CD14-positive monocyte (primary cell): ENCODE results near the gene CST3. TPM values are rescaled to one million over a fixed set of nuclear protein-coding genes. Genes with fewer than 3 reads are reported as not detected.
"Not testable (repeated sequence)": the region's sequence is repeated elsewhere in the genome, so short reads cannot be mapped to it uniquely, and the experiment has no call there.

Experiments used
- DNase-seq, 3 donors: peaks; one replicate each; pipeline ENCODE4 v3.0.0-alpha.2; 2011 to 2022
- H2AFZ ChIP-seq: 2 replicates; pipeline ENCODE4 v1.6.0; 2012; ENCODE audit warnings: mild to moderate bottlenecking, low read depth, low read length, inconsistent platforms; ENCODE audit not compliant: insufficient read depth, poor library complexity, severe bottlenecking
- H3K27ac ChIP-seq, 2 donors: 1 replicate in 1 of 2; 2 replicates in 1 of 2; pipeline ENCODE4 v1.5.1; 2012 to 2013; ENCODE audit warnings: low read length in 2 of 2, control low read depth in 1 of 2, inconsistent platforms in 1 of 2, low read depth in 1 of 2, mild to moderate bottlenecking in 1 of 2
- H3K27me3 ChIP-seq, 2 donors: one replicate each; pipeline versions ENCODE4 v1.6.0 to v1.6.1; 2011 to 2013; ENCODE audit warnings: low read length in 2 of 2; ENCODE audit not compliant: control insufficient read depth in 2 of 2, insufficient read depth in 2 of 2
- H3K36me3 ChIP-seq, 2 donors: replicated peaks in 1 of 2; 1 replicate in 1 of 2; 2 replicates in 1 of 2; pipeline versions ENCODE4 v1.5.1 to v1.6.1; 2012 to 2013; ENCODE audit warnings: low read length in 2 of 2, control low read depth in 1 of 2, inconsistent platforms in 1 of 2, mild to moderate bottlenecking in 1 of 2; ENCODE audit not compliant: insufficient read depth in 2 of 2, control insufficient read depth in 1 of 2
- H3K4me1 ChIP-seq, 2 donors: 1 replicate in 1 of 2; 2 replicates in 1 of 2; pipeline versions ENCODE4 v1.5.1 to v1.6.1; 2012 to 2013; ENCODE audit warnings: low read length in 2 of 2, control low read depth in 1 of 2, inconsistent platforms in 1 of 2, mild to moderate bottlenecking in 1 of 2, moderate library complexity in 1 of 2; ENCODE audit not compliant: insufficient read depth in 2 of 2, control insufficient read depth in 1 of 2
- H3K4me2 ChIP-seq: replicated peaks from 2 replicates; pipeline ENCODE3; 2012; ENCODE audit warnings: low read length, moderate library complexity, mild to moderate bottlenecking; ENCODE audit not compliant: poor library complexity, severe bottlenecking; ENCODE audit errors: extremely low read depth
- H3K4me3 ChIP-seq, 3 experiments: fragments of 200-600 bp in 1 of 3; sonication (generic) in 1 of 3; replicated peaks in 1 of 3; 1 replicate in 2 of 3; 2 replicates in 1 of 3; pipeline ENCODE4 v1.5.1; 2011 to 2013; ENCODE audit warnings: low read length in 3 of 3, mild to moderate bottlenecking in 3 of 3, control low read depth in 2 of 3, low read depth in 2 of 3, inconsistent platforms in 1 of 3, moderate library complexity in 1 of 3
- H3K79me2 ChIP-seq: 2 replicates; pipeline ENCODE4 v1.6.0; 2012; ENCODE audit warnings: mild to moderate bottlenecking, control low read depth, inconsistent platforms, low read length, moderate library complexity; ENCODE audit not compliant: insufficient read depth
- H3K9ac ChIP-seq: 2 replicates; pipeline ENCODE4 v1.6.0; 2017; ENCODE audit warnings: low read length, mild to moderate bottlenecking; ENCODE audit not compliant: insufficient read depth, poor library complexity, severe bottlenecking
- H3K9me3 ChIP-seq, 2 donors: replicated peaks in 1 of 2; 1 replicate in 1 of 2; 2 replicates in 1 of 2; pipeline versions ENCODE4 v1.5.1 to v1.6.1; 2012 to 2013; ENCODE audit warnings: low read length in 2 of 2, control low read depth in 1 of 2; ENCODE audit not compliant: control insufficient read depth in 1 of 2, insufficient read depth in 1 of 2
- H4K20me1 ChIP-seq: 2 replicates; pipeline ENCODE4 v1.6.0; 2012; ENCODE audit warnings: mild to moderate bottlenecking, low read length, control low read depth, moderate library complexity; ENCODE audit not compliant: insufficient read depth
- H3K27ac Mint-ChIP-seq, 7 donors: one replicate each; pipeline ENCODE4 v1.8.0; 2020; ENCODE audit warnings: mild to moderate bottlenecking in 7 of 7, mixed read lengths in 7 of 7, moderate library complexity in 6 of 7, inconsistent platforms in 2 of 7
- H3K27me3 Mint-ChIP-seq, 3 donors: one replicate each; pipeline ENCODE4 v1.8.0; 2021 to 2022; ENCODE audit warnings: low read depth in 3 of 3, mild to moderate bottlenecking in 3 of 3, mixed read lengths in 3 of 3, moderate library complexity in 3 of 3, inconsistent platforms in 1 of 3
- H3K36me3 Mint-ChIP-seq, 2 donors: one replicate each; pipeline ENCODE4 v1.8.0; 2020; ENCODE audit warnings: mixed read lengths in 2 of 2, inconsistent platforms in 1 of 2, mild to moderate bottlenecking in 1 of 2
- H3K4me1 Mint-ChIP-seq: one replicate; pipeline ENCODE4 v1.8.0; 2020; ENCODE audit warnings: mild to moderate bottlenecking, mixed read lengths
- H3K4me3 Mint-ChIP-seq, 2 donors: one replicate each; pipeline ENCODE4 v1.8.0; 2020; ENCODE audit warnings: mild to moderate bottlenecking in 2 of 2, mixed read lengths in 2 of 2, moderate library complexity in 1 of 2
- H3K9me3 Mint-ChIP-seq, 7 donors: one replicate each; pipeline ENCODE4 v1.8.0; 2020 to 2022; ENCODE audit warnings: mixed read lengths in 7 of 7, mild to moderate bottlenecking in 6 of 7, moderate library complexity in 6 of 7, inconsistent platforms in 2 of 7
- CTCF ChIP-seq: fragments of 200-600 bp; IDR thresholded peaks from one replicate; pipeline ENCODE4 v1.8.0; 2022; ENCODE audit warnings: antibody characterized with exemption, mild to moderate bottlenecking
- WGBS: methylation state at CpG from one replicate; pipeline ENCODE4 v1.1.5; 2013; ENCODE audit warnings: missing lambda C conversion rate; ENCODE audit not compliant: insufficient coverage; 5-methylcytosine and 5-hydroxymethylcytosine counted together
- intact Hi-C, 2 donors: fragments of 100-400 bp; cut with micrococcal nuclease; formaldehyde crosslinking; loops; one replicate each; pipeline versions ENCODE4 v1.15.0 to v1.15.1; 2023
- polyA plus RNA-seq, 3 donors: library from polyadenylated mRNA; depleted of rRNA in 1 of 3; unstranded in 2 of 3; stranded (reverse) in 1 of 3; fragments of 300-500 nt in 2 of 3; fragments of >200 nt in 1 of 3; fragmentation: Illumina TruSeq in 2 of 3; gene quantifications; 1 replicate in 2 of 3; 2 replicates in 1 of 3; pipeline ENCODE4 v1.2.3, GENCODE V29; 2012 to 2021

Gene CST3
- polyA plus RNA-seq, 3 donors: 1,459 to 3,222 (median 2,657) TPM

GRCh38 chr20:23661002-23661429 is 23.3 kb upstream of the CST3 start:
- Mint-ChIP-seq H3K27me3 (peaks cover 0 to 2% (median 2%) of the 10 kb centered on the region in 3 donors), H3K27ac (peak overlapping the region in 1 of 7 donors; percentile 3), H3K4me1 (peaks cover 30% of the 10 kb centered on the region), H3K9me3 (no peaks in the 10 kb centered on the region), H3K36me3 (no peaks in the 10 kb centered on the region), H3K4me3 (no peak overlapping the region)
- no peak for DNase-seq
- Histone ChIP-seq H2AFZ (no peak overlapping the region), H3K9me3 (no peaks in the 10 kb centered on the region), H3K27ac (no peak overlapping the region), H3K4me3 (no peak overlapping the region), H3K27me3 (no peaks in the 10 kb centered on the region), H3K79me2 (no peaks in the 10 kb centered on the region), H3K36me3 (no peaks in the 10 kb centered on the region), H4K20me1 (no peaks in the 10 kb centered on the region), H3K9ac (no peak overlapping the region), H3K4me2 (no peak overlapping the region), H3K4me1 (peaks cover 21 to 27% of the 10 kb centered on the region in 2 donors)
- intact Hi-C loops: no loop called here
- no peak for TF ChIP-seq CTCF
- WGBS: 95% methylated on average over 4 of the region's 6 CpGs

- Mint-ChIP-seq H3K4me3 (no peak overlapping the region), H3K27me3 (peaks cover 0 to 2% (median 2%) of the 10 kb centered on the region in 3 donors), H3K27ac (no peak overlapping the region), H3K36me3 (no peaks in the 10 kb centered on the region), H3K4me1 (peaks cover 38% of the 10 kb centered on the region), H3K9me3 (no peaks in the 10 kb centered on the region)
- Histone ChIP-seq H3K4me1 (peaks cover 29 to 35% of the 10 kb centered on the region in 2 donors), H3K9me3 (no peaks in the 10 kb centered on the region), H3K36me3 (no peaks in the 10 kb centered on the region), H3K27me3 (no peaks in the 10 kb centered on the region), H3K9ac (no peak overlapping the region), H2AFZ (no peak overlapping the region), H3K4me3 (no peak overlapping the region), H3K4me2 (no peak overlapping the region), H3K27ac (no peak overlapping the region), H4K20me1 (no peaks in the 10 kb centered on the region), H3K79me2 (no peaks in the 10 kb centered on the region)
- WGBS: 92% methylated on average over 4 of the region's 8 CpGs
- DNase-seq: no peak
- no peak for TF ChIP-seq CTCF
- intact Hi-C loops: no loop called here
Measured at GRCh38 chr20:23659989-23660837, 22.5 kb upstream of the CST3 start.

GRCh38 chr20:23659610-23659988 is 21.8 kb upstream of the CST3 start:
- DNase-seq, H3K36me3 ChIP-seq, H2AFZ ChIP-seq, intact Hi-C loops, H3K27me3 ChIP-seq, H3K79me2 ChIP-seq, H3K27ac ChIP-seq, H3K36me3 Mint-ChIP-seq, H3K4me3 Mint-ChIP-seq, H4K20me1 ChIP-seq, H3K4me2 ChIP-seq, H3K4me3 ChIP-seq, H3K9ac ChIP-seq, H3K9me3 ChIP-seq, H3K27me3 Mint-ChIP-seq, H3K9me3 Mint-ChIP-seq: not testable (repeated sequence)
- 100% methylated on average over 2 of the region's 2 CpGs for WGBS
- peaks cover 35 to 41% of the 10 kb centered on the region in 2 donors for H3K4me1 ChIP-seq
- peaks cover 44% of the 10 kb centered on the region for H3K4me1 Mint-ChIP-seq
- peak overlapping the region in 1 of 7 donors; percentile 16 for H3K27ac Mint-ChIP-seq
